ENCODE measurements around the gene TFR2. TPM values are rescaled to one million over a fixed set of nuclear protein-coding genes. Genes with fewer than 3 reads are reported as not detected.
A peak's percentile ranks its signal among the peaks of the same experiment; 100 is the strongest.

TFR2 gene
- total RNA-seq, 4 donors from 2014 or later: 1.6 to 2.5 TPM; not detected in 2

GRCh38 chr7:100589341-100589947 lies 51.9 kb downstream of the TFR2 start:
- peaks cover 0 to 10% (median under 1%) of the 10 kb centered on the region in 4 donors for H3K4me1 ChIP-seq
- no peak for DNase-seq
- no peaks in the 10 kb centered on the region for H3K36me3 ChIP-seq
- H3K4me3 ChIP-seq: no peak overlapping the region
- H3K27ac ChIP-seq: peak overlapping the region in 1 of 4 donors; percentile 2
- TF ChIP-seq POLR2A (IDR thresholded peaks at IDR 0.05) (no peak), CTCF (IDR thresholded peaks at IDR 0.05) (no peak)
- no peaks in the 10 kb centered on the region for H3K27me3 ChIP-seq
- no peaks in the 10 kb centered on the region for H3K9me3 ChIP-seq

GRCh38 chr7:100588438-100588837 lies 52.9 kb downstream of the TFR2 start:
- Histone ChIP-seq H3K4me1 (peaks cover 0 to 20% (median 2%) of the 10 kb centered on the region in 4 donors), H3K27ac (no peak overlapping the region), H3K27me3 (no peaks in the 10 kb centered on the region), H3K4me3 (no peak overlapping the region), H3K36me3 (no peaks in the 10 kb centered on the region), H3K9me3 (no peaks in the 10 kb centered on the region)
- TF ChIP-seq POLR2A (IDR thresholded peaks at IDR 0.05) (no peak), CTCF (IDR thresholded peaks at IDR 0.05) (peak in 5 of 6 experiments; percentile 35 to 55 (median 41))
- DNase-seq: no peak

- H3K4me3 ChIP-seq: peak within 1 kb of the TSS; percentile 92 to 95 (median 92)
- peak within 1 kb of the TSS; percentile 98 to 100 (median 99) for H3K27ac ChIP-seq
- no peaks in the 10 kb centered on the region for H3K27me3 ChIP-seq
- H3K9me3 ChIP-seq: no peaks in the 10 kb centered on the region
- peaks cover 0 to 13% (median 0%) of the 10 kb centered on the region in 3 donors for H3K36me3 ChIP-seq
- H3K4me1 ChIP-seq: peaks cover 8 to 32% (median 13%) of the 10 kb centered on the region in 4 donors
- peak; percentile 98 to 100 (median 99) for DNase-seq
- peak in 1 of 2 donors; percentile 51 for TF ChIP-seq POLR2A (IDR thresholded peaks at IDR 0.05)
- peak in 1 of 6 experiments; percentile 14 for TF ChIP-seq CTCF (IDR thresholded peaks at IDR 0.05)
These were observed 54.9 kb downstream of the TFR2 start, which contains the start of gene FBXO24 for GRCh38 chr7:100586266-100587025. Gene FBXO24, plus strand, starts transcription at chr7:100586328. Its CDS starts 298 bp downstream, at chr7:100586626.

- DNase-seq: peak; percentile 75 to 86 (median 85)
- H3K9me3 ChIP-seq: no peaks in the 10 kb centered on the region
- H3K4me1 ChIP-seq: peaks cover 8 to 32% (median 13%) of the 10 kb centered on the region in 4 donors
- no peaks in the 10 kb centered on the region for H3K27me3 ChIP-seq
- H3K27ac ChIP-seq: peak within 1 kb of the TSS; percentile 98 to 100 (median 99)
- peak within 1 kb of the TSS; percentile 92 to 95 (median 92) for H3K4me3 ChIP-seq
- peaks cover 0 to 21% (median 0%) of the 10 kb centered on the region in 3 donors for H3K36me3 ChIP-seq
- TF ChIP-seq CTCF (IDR thresholded peaks at IDR 0.05) (peak in 1 of 6 experiments; percentile 16), POLR2A (IDR thresholded peaks at IDR 0.05) (peak; percentile 97 to 99)
These were observed 55.7 kb downstream of the TFR2 start, which contains the start of gene LRCH4 for GRCh38 chr7:100585511-100586265. Gene LRCH4, minus strand, starts transcription at chr7:100586129. Its CDS starts 29 bp downstream, at chr7:100586100.

Data from Peyer's patch (tissue), 4 donors.